H9 (cell line): ENCODE results near the gene CALML5. TPM values are rescaled to one million over a fixed set of nuclear protein-coding genes. Genes with fewer than 3 reads are reported as not detected.

Source experiments
- DNase-seq: peaks from one replicate; pipeline ENCODE4 v3.0.0-alpha.2; 2017
- H2AFZ ChIP-seq: one replicate; pipeline ENCODE4 v1.6.1; 2013; ENCODE audit warnings: mild to moderate bottlenecking, low read length, control low read depth, moderate library complexity
- H2AK5ac ChIP-seq: 2 replicates; pipeline ENCODE4 v1.6.1; 2013; ENCODE audit warnings: low read length, control low read depth, mixed read lengths; ENCODE audit not compliant: insufficient read length
- H2BK120ac ChIP-seq: one replicate; pipeline ENCODE4 v1.6.1; 2013; ENCODE audit warnings: low read depth, mild to moderate bottlenecking, low read length, control low read depth, inconsistent platforms; ENCODE audit not compliant: poor library complexity, severe bottlenecking
- H2BK12ac ChIP-seq: 2 replicates; pipeline ENCODE4 v1.6.1; 2013; ENCODE audit warnings: low read length, control low read depth, mixed read lengths, low read depth; ENCODE audit not compliant: insufficient read length
- H2BK15ac ChIP-seq: 2 replicates; pipeline ENCODE4 v1.6.1; 2013; ENCODE audit warnings: low read depth, low read length, control low read depth
- H2BK20ac ChIP-seq: one replicate; pipeline ENCODE4 v1.6.1; 2013; ENCODE audit warnings: low read depth, mild to moderate bottlenecking, low read length, control low read depth, inconsistent platforms; ENCODE audit not compliant: poor library complexity, severe bottlenecking
- H2BK5ac ChIP-seq: 2 replicates; pipeline ENCODE4 v1.6.1; 2013; ENCODE audit warnings: low read length, control low read depth, mixed read lengths; ENCODE audit not compliant: insufficient read length
- H3K14ac ChIP-seq: 2 replicates; pipeline ENCODE4 v1.6.1; 2013; ENCODE audit warnings: low read length, control low read depth; ENCODE audit not compliant: insufficient read depth
- H3K18ac ChIP-seq: 2 replicates; pipeline ENCODE4 v1.6.1; 2013; ENCODE audit warnings: low read depth, mild to moderate bottlenecking, mixed read lengths, low read length, control low read depth; ENCODE audit not compliant: insufficient read length
- H3K23ac ChIP-seq: 2 replicates; pipeline ENCODE4 v1.6.1; 2013; ENCODE audit warnings: low read length, control low read depth, mixed read lengths, low read depth; ENCODE audit not compliant: insufficient read length
- H3K23me2 ChIP-seq: 2 replicates; pipeline ENCODE4 v1.6.1; 2013; ENCODE audit warnings: low read depth, mild to moderate bottlenecking, mixed read lengths, low read length, control low read depth; ENCODE audit not compliant: insufficient read length, poor library complexity, severe bottlenecking
- H3K27ac ChIP-seq: 2 replicates; pipeline ENCODE4 v1.5.1; 2013; ENCODE audit warnings: low read length, control low read depth, mixed read lengths, low read depth; ENCODE audit not compliant: insufficient read length
- H3K27me3 ChIP-seq: 2 replicates; pipeline ENCODE4 v1.6.1; 2013; ENCODE audit warnings: low read length, control low read depth, inconsistent platforms; ENCODE audit not compliant: insufficient read depth
- H3K4ac ChIP-seq: 2 replicates; pipeline ENCODE4 v1.6.1; 2013; ENCODE audit warnings: low read depth, mild to moderate bottlenecking, control low read depth, inconsistent platforms, low read length, moderate library complexity
- H3K4me1 ChIP-seq: 2 replicates; pipeline ENCODE4 v1.6.1; 2013; ENCODE audit warnings: low read length, control low read depth, inconsistent platforms; ENCODE audit not compliant: insufficient read depth
- H3K4me2 ChIP-seq: 2 replicates; pipeline ENCODE4 v1.6.1; 2013; ENCODE audit warnings: low read length, control low read depth, mixed read lengths; ENCODE audit not compliant: insufficient read length, insufficient read depth
- H3K56ac ChIP-seq: 2 replicates; pipeline ENCODE4 v1.6.1; 2013; ENCODE audit warnings: low read depth, mild to moderate bottlenecking, mixed read lengths, low read length, control low read depth; ENCODE audit not compliant: insufficient read length
- H3K79me1 ChIP-seq: 2 replicates; pipeline ENCODE4 v1.6.1; 2013; ENCODE audit warnings: low read depth, mild to moderate bottlenecking, moderate library complexity, low read length, control low read depth, inconsistent platforms; ENCODE audit not compliant: insufficient read depth, poor library complexity, severe bottlenecking
- H3K79me2 ChIP-seq: 2 replicates; pipeline ENCODE4 v1.6.1; 2013; ENCODE audit warnings: low read length, control low read depth, inconsistent platforms; ENCODE audit not compliant: insufficient read depth
- H3K9ac ChIP-seq: 2 replicates; pipeline ENCODE4 v1.6.1; 2013; ENCODE audit warnings: low read length, control low read depth, mixed read lengths; ENCODE audit not compliant: insufficient read length; ENCODE audit errors: extremely low read depth
- H3K9me3 ChIP-seq: one replicate; pipeline ENCODE4 v1.6.1; 2013; ENCODE audit warnings: low read depth, low read length, inconsistent platforms; ENCODE audit not compliant: control insufficient read depth
- H3T11ph ChIP-seq: one replicate; pipeline ENCODE4 v1.6.1; 2013; ENCODE audit warnings: mild to moderate bottlenecking, low read length, control low read depth, inconsistent platforms
- H4K20me1 ChIP-seq: one replicate; pipeline ENCODE4 v1.6.1; 2013; ENCODE audit not compliant: control insufficient read depth, insufficient read length, insufficient read depth
- H4K5ac ChIP-seq: 2 replicates; pipeline ENCODE4 v1.6.1; 2013; ENCODE audit warnings: low read depth, mild to moderate bottlenecking, mixed read lengths, low read length, control low read depth; ENCODE audit not compliant: insufficient read length
- H4K8ac ChIP-seq: replicated peaks from 2 replicates; pipeline ENCODE4 v1.6.1; 2013; ENCODE audit warnings: low read length, control low read depth, mixed read lengths, low read depth; ENCODE audit not compliant: insufficient read length
- H4K91ac ChIP-seq: 2 replicates; pipeline ENCODE4 v1.6.1; 2013; ENCODE audit warnings: low read depth, mild to moderate bottlenecking, moderate library complexity, mixed read lengths, low read length, control low read depth; ENCODE audit not compliant: insufficient read length
- H3K27ac Mint-ChIP-seq, 3 experiments: 2 replicates in 2 of 3; 3 replicates in 1 of 3; pipeline ENCODE4 v1.8.0; 2020 to 2021; ENCODE audit warnings: mixed read lengths in 3 of 3, mild to moderate bottlenecking in 1 of 3, moderate library complexity in 1 of 3
- H3K27me3 Mint-ChIP-seq: 2 replicates; pipeline ENCODE4 v1.8.0; 2021; ENCODE audit warnings: low read depth, mild to moderate bottlenecking, moderate library complexity, mixed read lengths
- H3K36me3 Mint-ChIP-seq, 3 experiments: 2 replicates in 2 of 3; 3 replicates in 1 of 3; pipeline ENCODE4 v1.8.0; 2020 to 2021; ENCODE audit warnings: low read depth in 3 of 3, mixed read lengths in 3 of 3; ENCODE audit not compliant: insufficient read depth in 1 of 3
- H3K4me1 Mint-ChIP-seq, 2 experiments: 2 replicates each; pipeline ENCODE4 v1.8.0; 2020; ENCODE audit warnings: mixed read lengths in 2 of 2
- H3K4me3 Mint-ChIP-seq, 2 experiments: 2 replicates in 1 of 2; 3 replicates in 1 of 2; pipeline ENCODE4 v1.8.0; 2020 to 2021; ENCODE audit warnings: mild to moderate bottlenecking in 2 of 2, mixed read lengths in 2 of 2, moderate library complexity in 1 of 2
- H3K9me3 Mint-ChIP-seq, 2 experiments: 2 replicates in 1 of 2; 3 replicates in 1 of 2; pipeline ENCODE4 v1.8.0; 2020; ENCODE audit warnings: mild to moderate bottlenecking in 2 of 2, mixed read lengths in 2 of 2, moderate library complexity in 1 of 2
- WGBS: extraction: QIAGEN DNeasy Blood & Tissue Kit; methylation state at CpG from one replicate; pipeline ENCODE4 v1.1.7; 2013; ENCODE audit warnings: missing lambda C conversion rate, low lambda C conversion rate, mixed read lengths; ENCODE audit not compliant: insufficient read length; ENCODE audit errors: extremely low coverage; 5-methylcytosine and 5-hydroxymethylcytosine counted together
- total RNA-seq: library from RNA; stranded (reverse); gene quantifications from 2 replicates; pipeline ENCODE4 v1.2.1, GENCODE V29; 2021
- TF ChIP-seq, protein P1 (sequence below): fragments of 200-600 bp; sonication (generic); conservative IDR thresholded peaks from 3 replicates; pipeline ENCODE4 v1.8.0; 2021; ENCODE audit warnings: antibody characterized with exemption, mild to moderate bottlenecking

The CALML5 gene
- total RNA-seq, 1 experiment from 2014 or later: not detected

GRCh38 chr10:5525561-5526341 is 26.4 kb upstream of the CALML5 start:
- H3K23ac ChIP-seq: no peak overlapping the region
- no peak overlapping the region for H2AFZ ChIP-seq
- no peak overlapping the region for H4K91ac ChIP-seq
- peaks cover 1% of the 10 kb centered on the region in 2 experiments; a peak in 3 of 5 replicates for H3K9me3 Mint-ChIP-seq
- WGBS: no CpG with 5 or more reads among the region's 34 CpGs
- no peak overlapping the region for H3K14ac ChIP-seq
- H3K27ac Mint-ChIP-seq: no peak overlapping the region; a peak in 1 of 7 replicates
- no peaks in the 10 kb centered on the region for H3K9me3 ChIP-seq
- TF ChIP-seq, protein P1, sequence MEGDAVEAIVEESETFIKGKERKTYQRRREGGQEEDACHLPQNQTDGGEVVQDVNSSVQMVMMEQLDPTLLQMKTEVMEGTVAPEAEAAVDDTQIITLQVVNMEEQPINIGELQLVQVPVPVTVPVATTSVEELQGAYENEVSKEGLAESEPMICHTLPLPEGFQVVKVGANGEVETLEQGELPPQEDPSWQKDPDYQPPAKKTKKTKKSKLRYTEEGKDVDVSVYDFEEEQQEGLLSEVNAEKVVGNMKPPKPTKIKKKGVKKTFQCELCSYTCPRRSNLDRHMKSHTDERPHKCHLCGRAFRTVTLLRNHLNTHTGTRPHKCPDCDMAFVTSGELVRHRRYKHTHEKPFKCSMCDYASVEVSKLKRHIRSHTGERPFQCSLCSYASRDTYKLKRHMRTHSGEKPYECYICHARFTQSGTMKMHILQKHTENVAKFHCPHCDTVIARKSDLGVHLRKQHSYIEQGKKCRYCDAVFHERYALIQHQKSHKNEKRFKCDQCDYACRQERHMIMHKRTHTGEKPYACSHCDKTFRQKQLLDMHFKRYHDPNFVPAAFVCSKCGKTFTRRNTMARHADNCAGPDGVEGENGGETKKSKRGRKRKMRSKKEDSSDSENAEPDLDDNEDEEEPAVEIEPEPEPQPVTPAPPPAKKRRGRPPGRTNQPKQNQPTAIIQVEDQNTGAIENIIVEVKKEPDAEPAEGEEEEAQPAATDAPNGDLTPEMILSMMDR: no peak
- H3K56ac ChIP-seq: no peak overlapping the region
- H3K9ac ChIP-seq: no peak overlapping the region
- H3K27ac ChIP-seq: no peak overlapping the region
- H3K4me2 ChIP-seq: no peak overlapping the region
- H3K27me3 Mint-ChIP-seq: 0 out of 2 replicates have a peak, but pooled peaks cover 2% of the 10 kb centered on the region
- no peak overlapping the region for H3K4me3 Mint-ChIP-seq
- H3K27me3 ChIP-seq: no peaks in the 10 kb centered on the region
- no peaks in the 10 kb centered on the region; a peak in 2 of 7 replicates for H3K36me3 Mint-ChIP-seq
- H3K18ac ChIP-seq: no peak overlapping the region
- no peak overlapping the region for H3K4ac ChIP-seq
- H2BK20ac ChIP-seq: no peak overlapping the region
- H2BK15ac ChIP-seq: no peak overlapping the region
- no peaks in the 10 kb centered on the region for H4K20me1 ChIP-seq
- no peak overlapping the region for H2BK12ac ChIP-seq
- no peaks in the 10 kb centered on the region for H3K23me2 ChIP-seq
- no peak overlapping the region for H2BK5ac ChIP-seq
- H3K79me1 ChIP-seq: no peaks in the 10 kb centered on the region
- H2AK5ac ChIP-seq: no peak overlapping the region
- H3T11ph ChIP-seq: no peak overlapping the region
- no peaks in the 10 kb centered on the region for H3K79me2 ChIP-seq
- no peak overlapping the region for H4K8ac ChIP-seq
- peaks cover 12 to 31% of the 10 kb centered on the region in 2 experiments for H3K4me1 Mint-ChIP-seq
- H2BK120ac ChIP-seq: no peak overlapping the region
- no peaks in the 10 kb centered on the region for H3K4me1 ChIP-seq
- no peak for DNase-seq
- no peak overlapping the region for H4K5ac ChIP-seq
